IMR-90 (cell line): ENCODE measurements around the gene OR52K1. TPM values are rescaled to one million over a fixed set of nuclear protein-coding genes. Genes with fewer than 3 reads are reported as not detected.

Experiments
- ATAC-seq: fragments of 200-7000 bp; cut with Tn5 transposase; 2 replicates; pipeline ENCODE4 v1.9.1; 2020; ENCODE audit warnings: low read depth, mild to moderate bottlenecking, moderate library complexity
- BruUV-seq: library from RNA; stranded (reverse); fragments of 400-500 nt; replicated peaks from 2 replicates; lab custom pipeline; 2021; lab: Mats Ljungman, UMichigan
- CTCF ChIA-PET: fragments of 300-600 bp; formaldehyde crosslinking; extraction: SDS; loops from one replicate; lab custom pipeline; 2021; ENCODE audit warnings: antibody characterized with exemption; lab: Yijun Ruan, JAX
- POLR2A ChIA-PET: fragments of 300-600 bp; sonication (Branson Sonifier 250); formaldehyde crosslinking; loops from one replicate; lab custom pipeline; 2022; ENCODE audit warnings: antibody characterized with exemption; ENCODE audit not compliant: unreplicated experiment; lab: Charles Lee
- DNase-seq: peaks from one replicate; pipeline ENCODE4 v3.0.0; 2013
- H2AFZ ChIP-seq: replicated peaks from 2 replicates; pipeline ENCODE3; 2013; ENCODE audit warnings: low read length, mild to moderate bottlenecking; ENCODE audit not compliant: poor library complexity
- H2AK5ac ChIP-seq: 2 replicates; pipeline ENCODE4 v1.6.1; 2013; ENCODE audit warnings: low read depth, low read length, inconsistent platforms
- H2AK9ac ChIP-seq: replicated peaks from 2 replicates; pipeline ENCODE3; 2013; ENCODE audit warnings: mild to moderate bottlenecking, low read depth, low read length, moderate library complexity; ENCODE audit not compliant: poor library complexity
- H2BK120ac ChIP-seq: 2 replicates; pipeline ENCODE4 v1.6.1; 2013; ENCODE audit warnings: low read depth, low read length, inconsistent platforms
- H2BK15ac ChIP-seq: 3 replicates; pipeline ENCODE4 v1.6.1; 2013; ENCODE audit warnings: low read depth, low read length, inconsistent platforms
- H2BK20ac ChIP-seq: 2 replicates; pipeline ENCODE4 v1.6.1; 2013; ENCODE audit warnings: low read depth, mild to moderate bottlenecking, inconsistent platforms, low read length, moderate library complexity
- H2BK5ac ChIP-seq: 2 replicates; pipeline ENCODE4 v1.6.1; 2013; ENCODE audit warnings: mild to moderate bottlenecking, low read depth, low read length, inconsistent platforms; ENCODE audit not compliant: poor library complexity, severe bottlenecking
- H3K14ac ChIP-seq: replicated peaks from 2 replicates; pipeline ENCODE4 v1.6.1; 2013; ENCODE audit warnings: low read depth, low read length, inconsistent platforms
- H3K18ac ChIP-seq: 2 replicates; pipeline ENCODE4 v1.6.1; 2013; ENCODE audit warnings: low read depth, low read length, control low read depth
- H3K23ac ChIP-seq: 2 replicates; pipeline ENCODE4 v1.6.1; 2013; ENCODE audit warnings: low read depth, low read length, inconsistent platforms
- H3K27ac ChIP-seq: 2 replicates; pipeline ENCODE4 v1.5.1; 2013; ENCODE audit warnings: mild to moderate bottlenecking, control low read depth, low read length; ENCODE audit not compliant: insufficient read depth
- H3K27me3 ChIP-seq: 2 replicates; pipeline ENCODE4 v1.6.1; 2013; ENCODE audit warnings: low read length; ENCODE audit not compliant: control insufficient read depth, insufficient read depth
- H3K36me3 ChIP-seq: 2 replicates; pipeline ENCODE4 v1.6.1; 2013; ENCODE audit warnings: low read length, mixed read lengths; ENCODE audit not compliant: control insufficient read depth, insufficient read depth
- H3K4ac ChIP-seq: 2 replicates; pipeline ENCODE4 v1.6.1; 2013; ENCODE audit warnings: low read depth, low read length, inconsistent platforms
- H3K4me1 ChIP-seq: 2 replicates; pipeline ENCODE4 v1.6.1; 2013; ENCODE audit warnings: low read length, mixed read lengths; ENCODE audit not compliant: control insufficient read depth, insufficient read depth
- H3K4me2 ChIP-seq: 2 replicates; pipeline ENCODE4 v1.6.1; 2013; ENCODE audit warnings: low read depth, mild to moderate bottlenecking, control low read depth, low read length, moderate library complexity
- H3K4me3 ChIP-seq: 2 replicates; pipeline ENCODE4 v1.5.1; 2013; ENCODE audit warnings: low read depth, mild to moderate bottlenecking, control low read depth, low read length, moderate library complexity; ENCODE audit not compliant: insufficient read depth
- H3K56ac ChIP-seq: 2 replicates; pipeline ENCODE4 v1.6.1; 2013; ENCODE audit warnings: low read length, inconsistent platforms; ENCODE audit not compliant: insufficient read depth; ENCODE audit errors: extremely low read depth
- H3K79me1 ChIP-seq, 2 experiments: 2 replicates each; pipeline ENCODE4 v1.6.1; 2013; ENCODE audit warnings: low read length in 2 of 2, inconsistent platforms in 1 of 2, low read depth in 1 of 2
- H3K9ac ChIP-seq: 2 replicates; pipeline ENCODE4 v1.6.1; 2013; ENCODE audit warnings: low read depth, low read length, control low read depth
- H3K9me1 ChIP-seq: 2 replicates; pipeline ENCODE4 v1.6.1; 2013; ENCODE audit warnings: low read length, inconsistent platforms; ENCODE audit not compliant: insufficient read depth
- H3K9me3 ChIP-seq: 2 replicates; pipeline ENCODE4 v1.6.1; 2013; ENCODE audit warnings: low read length; ENCODE audit not compliant: control insufficient read depth, insufficient read depth
- H4K20me1 ChIP-seq: 2 replicates; pipeline ENCODE4 v1.6.1; 2013; ENCODE audit warnings: low read length, inconsistent platforms; ENCODE audit not compliant: insufficient read depth
- H4K5ac ChIP-seq: 2 replicates; pipeline ENCODE4 v1.6.1; 2013; ENCODE audit warnings: mild to moderate bottlenecking, low read depth, low read length, control low read depth
- H4K8ac ChIP-seq, 2 experiments: 2 replicates each; pipeline ENCODE4 v1.6.1; 2013; ENCODE audit warnings: low read depth in 2 of 2, low read length in 2 of 2, control low read depth in 1 of 2, inconsistent platforms in 1 of 2
- H4K91ac ChIP-seq: 2 replicates; pipeline ENCODE4 v1.6.1; 2013; ENCODE audit warnings: low read depth, low read length, inconsistent platforms; ENCODE audit not compliant: insufficient read depth
- BHLHE40 ChIP-seq: fragments of 150-350 bp; IDR thresholded peaks from 2 replicates; pipeline ENCODE4 v1.6.1; 2016; ENCODE audit warnings: mild to moderate bottlenecking, low read depth, low read length
- CEBPB ChIP-seq: IDR thresholded peaks from 2 replicates; pipeline ENCODE4 v1.6.1; 2012; ENCODE audit warnings: low read depth, low read length, improper control_type of control experiment
- CHD1 ChIP-seq: IDR thresholded peaks from 2 replicates; pipeline ENCODE4 v1.6.1; 2012; ENCODE audit warnings: low read depth, low read length, improper control_type of control experiment
- FOS ChIP-seq: fragments of 150-350 bp; IDR thresholded peaks from 2 replicates; pipeline ENCODE4 v1.6.1; 2016; ENCODE audit warnings: low read depth, low read length
- MAFK ChIP-seq: IDR thresholded peaks from 2 replicates; pipeline ENCODE4 v1.6.1; 2012; ENCODE audit warnings: low read depth, low read length, improper control_type of control experiment
- MAZ ChIP-seq: IDR thresholded peaks from 2 replicates; pipeline ENCODE4 v1.6.1; 2012; ENCODE audit warnings: low read depth, mild to moderate bottlenecking, low read length, improper control_type of control experiment, moderate library complexity, borderline replicate concordance
- MXI1 ChIP-seq: IDR thresholded peaks from 2 replicates; pipeline ENCODE4 v1.6.1; 2012; ENCODE audit warnings: low read depth, mild to moderate bottlenecking, low read length, moderate library complexity, borderline replicate concordance
- NFE2L2 ChIP-seq: fragments of 150-350 bp; IDR thresholded peaks from 2 replicates; pipeline ENCODE4 v1.6.1; 2016; ENCODE audit warnings: low read depth, mild to moderate bottlenecking, low read length
- POLR2A ChIP-seq: IDR thresholded peaks from 2 replicates; pipeline ENCODE4 v1.6.1; 2012; ENCODE audit warnings: mild to moderate bottlenecking, low read depth, low read length
- RAD21 ChIP-seq: IDR thresholded peaks from 2 replicates; pipeline ENCODE4 v1.6.1; 2012; ENCODE audit warnings: low read length, improper control_type of control experiment
- RCOR1 ChIP-seq: IDR thresholded peaks from 2 replicates; pipeline ENCODE4 v1.6.1; 2012; ENCODE audit warnings: mild to moderate bottlenecking, low read length, improper control_type of control experiment; ENCODE audit not compliant: insufficient replicate concordance
- RFX5 ChIP-seq: IDR thresholded peaks from 2 replicates; pipeline ENCODE4 v1.8.0; 2012; ENCODE audit warnings: low read depth, mild to moderate bottlenecking, low read length, moderate library complexity
- SMC3 ChIP-seq: fragments of 150-350 bp; IDR thresholded peaks from 2 replicates; pipeline ENCODE4 v1.6.1; 2016; ENCODE audit warnings: low read depth, mild to moderate bottlenecking, antibody characterized with exemption, low read length, moderate library complexity
- dilution Hi-C: fragments of 300-500 bp; cut with HindIII; formaldehyde crosslinking; loops from one replicate; pipeline ENCODE4 v1.14.3; 2018; ENCODE audit warnings: low sequenced_read_pairs; ENCODE audit not compliant: unreplicated experiment
- in situ Hi-C: fragments of 300-500 bp; cut with MboI; formaldehyde crosslinking; loops from 3 replicates; pipeline ENCODE4 v1.14.3; 2019; ENCODE audit warnings: low sequenced_read_pairs, inconsistent platforms, mixed read lengths
- intact Hi-C: fragments of 100-400 bp; cut with micrococcal nuclease; formaldehyde crosslinking; loops from 2 replicates; pipeline ENCODE4 v1.10.0; 2022
- polyA plus RNA-seq, 3 experiments: library from polyadenylated mRNA; depleted of rRNA; stranded (reverse); fragments of >200 nt; gene quantifications; 2 replicates each; pipeline ENCODE4 v1.2.3, GENCODE V29; 2012; ENCODE audit warnings: low replicate concordance in 1 of 3
- total RNA-seq: library from RNA; depleted of rRNA; stranded (reverse); fragments of >200 nt; gene quantifications from 2 replicates; pipeline ENCODE4 v1.2.3, GENCODE V29; 2012
- TF ChIP-seq, protein P1 (sequence below): fragments of 150-350 bp; IDR thresholded peaks from 2 replicates; pipeline ENCODE4 v1.6.1; 2017; ENCODE audit warnings: mild to moderate bottlenecking, antibody characterized with exemption, low read length, low read depth
- TF ChIP-seq, protein P2 (sequence below): conservative IDR thresholded peaks from 2 replicates; pipeline ENCODE4 v1.5.1; 2012; ENCODE audit warnings: mild to moderate bottlenecking, low read depth, low read length, improper control_type of control experiment
- TF ChIP-seq, protein P3 (sequence below): fragments of 150-350 bp; IDR thresholded peaks from 2 replicates; pipeline ENCODE4 v1.6.1; 2016; ENCODE audit warnings: low read depth, mild to moderate bottlenecking, low read length, moderate library complexity, borderline replicate concordance

OR52K1 gene
- total and polyA plus RNA-seq, 2 of the 4 experiments (the other 2 are of a cell fraction) = not detected

DNA sequence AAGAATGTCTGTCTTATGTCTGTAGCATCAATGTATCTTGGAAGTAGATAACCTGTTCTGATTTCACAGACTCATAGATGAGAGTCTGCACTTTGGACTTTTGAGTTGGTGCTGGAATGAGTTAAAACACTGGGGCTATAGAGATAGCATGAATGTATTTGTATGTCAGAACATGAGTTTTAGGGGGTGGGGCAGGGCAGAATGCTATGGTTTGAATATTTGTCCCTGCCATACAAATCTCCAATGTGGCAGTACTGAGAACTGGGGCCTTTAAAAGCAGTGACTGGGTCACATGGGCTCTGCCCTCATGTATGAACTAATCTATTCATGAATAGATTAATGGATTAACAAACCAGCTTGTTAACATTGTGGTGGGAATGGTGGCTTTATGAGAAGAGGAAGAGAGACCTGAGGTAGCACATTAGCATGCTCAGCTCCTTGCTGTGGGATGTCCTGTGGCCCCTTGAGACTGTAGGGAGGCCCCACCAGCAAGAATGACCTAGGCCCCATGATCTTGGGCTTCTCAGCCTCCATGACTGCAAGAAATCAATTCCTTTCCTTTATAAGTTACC lies 15.5 kb upstream of the OR52K1 start:
- ChIA-PET CTCF (no interaction called here), POLR2A (interaction anchor here (0.5 kb wide), 1 partner anchor 86 kb away, joined by 3 read pairs; no protein-coding TSS in a partner anchor)
- Histone ChIP-seq H3K18ac (no peak overlapping the region), H3K79me1 (no peaks in the 10 kb centered on the region), H3K23ac (no peak overlapping the region), H3K4me1 (no peaks in the 10 kb centered on the region), H3K27me3 (no peaks in the 10 kb centered on the region), H3K9me3 (peaks cover 4% of the 10 kb centered on the region; the same call in 1 of the 2 replicates), H2BK20ac (no peak overlapping the region), H3K27ac (no peak overlapping the region), H3K4me3 (no peak overlapping the region), H2BK120ac (no peak overlapping the region), H3K4ac (no peak overlapping the region), H4K8ac (no peak overlapping the region), H2BK15ac (no peak overlapping the region), H2BK5ac (no peak overlapping the region), H3K9me1 (no peaks in the 10 kb centered on the region), H3K36me3 (no peaks in the 10 kb centered on the region), H3K56ac (no peak overlapping the region), H3K4me2 (no peak overlapping the region), H3K9ac (no peak overlapping the region), H4K91ac (no peak overlapping the region), H2AFZ (no peak overlapping the region), H3K14ac (no peak overlapping the region), H2AK9ac (no peak overlapping the region), H4K5ac (no peak overlapping the region), H2AK5ac (no peak overlapping the region), H4K20me1 (no peaks in the 10 kb centered on the region)
- TF ChIP-seq RAD21 = no peak
- TF ChIP-seq CHD1 = no peak
- TF ChIP-seq, protein P1, sequence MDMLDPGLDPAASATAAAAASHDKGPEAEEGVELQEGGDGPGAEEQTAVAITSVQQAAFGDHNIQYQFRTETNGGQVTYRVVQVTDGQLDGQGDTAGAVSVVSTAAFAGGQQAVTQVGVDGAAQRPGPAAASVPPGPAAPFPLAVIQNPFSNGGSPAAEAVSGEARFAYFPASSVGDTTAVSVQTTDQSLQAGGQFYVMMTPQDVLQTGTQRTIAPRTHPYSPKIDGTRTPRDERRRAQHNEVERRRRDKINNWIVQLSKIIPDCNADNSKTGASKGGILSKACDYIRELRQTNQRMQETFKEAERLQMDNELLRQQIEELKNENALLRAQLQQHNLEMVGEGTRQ = no peak
- no peak for TF ChIP-seq POLR2A
- TF ChIP-seq, protein P2, sequence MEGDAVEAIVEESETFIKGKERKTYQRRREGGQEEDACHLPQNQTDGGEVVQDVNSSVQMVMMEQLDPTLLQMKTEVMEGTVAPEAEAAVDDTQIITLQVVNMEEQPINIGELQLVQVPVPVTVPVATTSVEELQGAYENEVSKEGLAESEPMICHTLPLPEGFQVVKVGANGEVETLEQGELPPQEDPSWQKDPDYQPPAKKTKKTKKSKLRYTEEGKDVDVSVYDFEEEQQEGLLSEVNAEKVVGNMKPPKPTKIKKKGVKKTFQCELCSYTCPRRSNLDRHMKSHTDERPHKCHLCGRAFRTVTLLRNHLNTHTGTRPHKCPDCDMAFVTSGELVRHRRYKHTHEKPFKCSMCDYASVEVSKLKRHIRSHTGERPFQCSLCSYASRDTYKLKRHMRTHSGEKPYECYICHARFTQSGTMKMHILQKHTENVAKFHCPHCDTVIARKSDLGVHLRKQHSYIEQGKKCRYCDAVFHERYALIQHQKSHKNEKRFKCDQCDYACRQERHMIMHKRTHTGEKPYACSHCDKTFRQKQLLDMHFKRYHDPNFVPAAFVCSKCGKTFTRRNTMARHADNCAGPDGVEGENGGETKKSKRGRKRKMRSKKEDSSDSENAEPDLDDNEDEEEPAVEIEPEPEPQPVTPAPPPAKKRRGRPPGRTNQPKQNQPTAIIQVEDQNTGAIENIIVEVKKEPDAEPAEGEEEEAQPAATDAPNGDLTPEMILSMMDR = no peak
- TF ChIP-seq RCOR1 = no peak
- no peak for TF ChIP-seq SMC3
- no peak for TF ChIP-seq MAFK
- no peak for TF ChIP-seq NFE2L2
- TF ChIP-seq BHLHE40 = no peak
- TF ChIP-seq RFX5 = no peak
- TF ChIP-seq, protein P3, sequence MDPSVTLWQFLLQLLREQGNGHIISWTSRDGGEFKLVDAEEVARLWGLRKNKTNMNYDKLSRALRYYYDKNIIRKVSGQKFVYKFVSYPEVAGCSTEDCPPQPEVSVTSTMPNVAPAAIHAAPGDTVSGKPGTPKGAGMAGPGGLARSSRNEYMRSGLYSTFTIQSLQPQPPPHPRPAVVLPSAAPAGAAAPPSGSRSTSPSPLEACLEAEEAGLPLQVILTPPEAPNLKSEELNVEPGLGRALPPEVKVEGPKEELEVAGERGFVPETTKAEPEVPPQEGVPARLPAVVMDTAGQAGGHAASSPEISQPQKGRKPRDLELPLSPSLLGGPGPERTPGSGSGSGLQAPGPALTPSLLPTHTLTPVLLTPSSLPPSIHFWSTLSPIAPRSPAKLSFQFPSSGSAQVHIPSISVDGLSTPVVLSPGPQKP = no peak
- no peak for TF ChIP-seq MAZ
- no peak for TF ChIP-seq CEBPB
- TF ChIP-seq MXI1 = no peak
- no peak for TF ChIP-seq FOS
- dilution Hi-C loops (no loop called here), intact Hi-C loops (no loop called here), in situ Hi-C loops (no loop called here)
- BruUV-seq = no TSS peak
- ATAC-seq (no peak), DNase-seq (no peak)
